Keratinocyte (primary cell): ENCODE measurements around the gene SPATA16. TPM values are rescaled to one million over a fixed set of nuclear protein-coding genes. Genes with fewer than 3 reads are reported as not detected.

Experiments
- DNase-seq: peaks from one replicate; pipeline ENCODE4 v3.0.0-alpha.2; 2011; ENCODE audit warnings: low read depth, missing footprints, low spot score
- FAIRE-seq: peaks from 2 replicates; lab custom pipeline; 2011; peaks lifted over from hg19 to GRCh38; lab: Jason Lieb, UNC
- H2AFZ ChIP-seq: 2 replicates; pipeline ENCODE4 v1.6.0; 2012; ENCODE audit warnings: low read length, control low read depth, inconsistent platforms; ENCODE audit not compliant: control insufficient read depth
- H3K27ac ChIP-seq: 2 replicates; pipeline ENCODE4 v1.5.1; 2011; ENCODE audit warnings: low read length; ENCODE audit not compliant: control insufficient read depth, insufficient read depth
- H3K27me3 ChIP-seq: 3 replicates; pipeline ENCODE4 v1.6.0; 2011; ENCODE audit warnings: low read length; ENCODE audit not compliant: control insufficient read depth, insufficient read depth; ENCODE audit errors: extremely low read depth
- H3K36me3 ChIP-seq, 2 experiments: 2 replicates in 1 of 2; 3 replicates in 1 of 2; pipeline ENCODE4 v1.5.1; 2011; ENCODE audit warnings: low read length in 2 of 2, mild to moderate bottlenecking in 1 of 2; ENCODE audit not compliant: control insufficient read depth in 2 of 2, insufficient read depth in 2 of 2; ENCODE audit errors: extremely low read depth in 1 of 2
- H3K4me1 ChIP-seq: 3 replicates; pipeline ENCODE4 v1.5.1; 2011; ENCODE audit warnings: low read length; ENCODE audit not compliant: control insufficient read depth, insufficient read depth; ENCODE audit errors: extremely low read depth
- H3K4me2 ChIP-seq: 3 replicates; pipeline ENCODE4 v1.6.0; 2011; ENCODE audit warnings: low read depth, low read length; ENCODE audit not compliant: control insufficient read depth, insufficient read depth; ENCODE audit errors: extremely low read depth
- H3K4me3 ChIP-seq, 3 experiments: fragments of 200-600 bp in 1 of 3; sonication (generic) in 1 of 3; 2 replicates in 2 of 3; 3 replicates in 1 of 3; pipeline ENCODE4 v1.5.1; 2011 to 2016; ENCODE audit warnings: low read length in 3 of 3, mild to moderate bottlenecking in 3 of 3, control low read depth in 2 of 3, inconsistent platforms in 1 of 3, low read depth in 1 of 3, mixed read lengths in 1 of 3, mixed run types in 1 of 3, moderate library complexity in 1 of 3; ENCODE audit not compliant: control insufficient read depth in 2 of 3, insufficient read depth in 2 of 3; ENCODE audit errors: extremely low read depth in 1 of 3
- H3K79me2 ChIP-seq: 2 replicates; pipeline ENCODE4 v1.6.0; 2012; ENCODE audit warnings: low read length; ENCODE audit not compliant: control insufficient read depth, insufficient read depth
- H3K9ac ChIP-seq: 3 replicates; pipeline ENCODE4 v1.6.0; 2011; ENCODE audit warnings: low read length; ENCODE audit not compliant: control insufficient read depth, insufficient read depth; ENCODE audit errors: extremely low read depth
- H3K9me1 ChIP-seq: 3 replicates; pipeline ENCODE4 v1.6.0; 2011; ENCODE audit warnings: low read length; ENCODE audit not compliant: control insufficient read depth, insufficient read depth; ENCODE audit errors: extremely low read depth
- H3K9me3 ChIP-seq: 2 replicates; pipeline ENCODE4 v1.5.1; 2012; ENCODE audit warnings: low read depth, low read length; ENCODE audit not compliant: control insufficient read depth
- H4K20me1 ChIP-seq: 3 replicates; pipeline ENCODE4 v1.6.0; 2011; ENCODE audit warnings: low read length; ENCODE audit not compliant: control insufficient read depth, insufficient read depth; ENCODE audit errors: extremely low read depth
- CTCF ChIP-seq, 3 experiments: IDR thresholded peaks in 1 of 3; conservative IDR thresholded peaks in 1 of 3; optimal IDR thresholded peaks in 1 of 3; 2 replicates in 2 of 3; 3 replicates in 1 of 3; pipeline versions ENCODE3 to v1.5.1; 2011; ENCODE audit warnings: low read length in 3 of 3, mild to moderate bottlenecking in 3 of 3, moderate library complexity in 2 of 3, control low read depth in 1 of 3, inconsistent platforms in 1 of 3; ENCODE audit not compliant: insufficient read depth in 2 of 3; ENCODE audit errors: extremely low read depth in 1 of 3
- EZH2 ChIP-seq: IDR thresholded peaks from one replicate; pipeline ENCODE4 v1.6.1; 2012; ENCODE audit warnings: inconsistent platforms, mild to moderate bottlenecking, low read length, moderate library complexity
- dilution Hi-C: fragments of 300-500 bp; cut with MboI; formaldehyde crosslinking; loops from one replicate; pipeline ENCODE4 v1.7.0; 2020; ENCODE audit warnings: low sequenced_read_pairs; ENCODE audit not compliant: extremely low pct_ligation_motif_present
- polyA plus RNA-seq, 5 experiments: library from polyadenylated mRNA; depleted of rRNA in 3 of 5; stranded (reverse) in 3 of 5; stranded (forward) in 1 of 5; unstranded in 1 of 5; fragments of >200 nt; gene quantifications; 1 replicate in 1 of 5; 2 replicates in 3 of 5; 3 replicates in 1 of 5; pipeline versions ENCODE4 v1.2.1 to v1.2.3, GENCODE V29; 2011 to 2012; ENCODE audit warnings: missing spikeins in 2 of 5, low read depth in 1 of 5, low replicate concordance in 1 of 5

SPATA16 gene
- polyA plus RNA-seq, 1 donor (not counting 4 experiments of a cell fraction or from before 2014, with no cell fraction given): not detected

DNA sequence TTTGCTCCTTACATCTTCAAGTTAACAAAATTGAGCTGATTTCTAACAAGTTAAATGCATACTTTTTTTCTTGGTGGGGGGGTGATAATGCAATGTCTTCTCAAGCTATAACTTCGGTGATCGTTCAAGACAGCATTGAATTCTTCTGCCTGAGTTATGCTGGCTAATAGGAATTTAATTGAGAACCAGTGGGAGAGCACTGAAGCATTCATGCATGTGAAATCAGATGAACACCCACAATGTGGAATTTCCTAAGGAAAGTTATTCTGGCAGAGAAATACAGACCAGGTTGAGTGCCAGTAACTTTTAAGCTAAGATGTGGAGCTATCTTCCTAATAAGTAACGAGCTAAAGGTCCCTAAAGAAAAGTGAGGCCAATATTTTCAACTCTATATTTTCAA, 3.0 kb downstream of the SPATA16 start:
- dilution Hi-C loops: no loop called here
- FAIRE-seq: no peak
- H3K4me3 ChIP-seq: no peak overlapping the region
- no peaks in the 10 kb centered on the region for H4K20me1 ChIP-seq
- H3K9ac ChIP-seq: no peak overlapping the region
- no peaks in the 10 kb centered on the region for H3K27me3 ChIP-seq
- no peak overlapping the region for H3K27ac ChIP-seq
- DNase-seq: no peak
- no peaks in the 10 kb centered on the region for H3K9me1 ChIP-seq
- no peaks in the 10 kb centered on the region for H3K4me1 ChIP-seq
- H3K79me2 ChIP-seq: no peaks in the 10 kb centered on the region
- H3K9me3 ChIP-seq: no peaks in the 10 kb centered on the region
- H3K36me3 ChIP-seq: no peaks in the 10 kb centered on the region
- TF ChIP-seq EZH2 (no peak), CTCF (optimal IDR thresholded peaks at IDR 0.05 in 1 of 3, IDR thresholded peaks at IDR 0.05 in 1 of 3, conservative IDR thresholded peaks at IDR 0.05 in 1 of 3; ENCODE audit: extremely low read depth in 1 of 3, insufficient read depth in 2 of 3, low read length in 3 of 3) (no peak)
- H2AFZ ChIP-seq: no peak overlapping the region
- H3K4me2 ChIP-seq: no peak overlapping the region

DNA sequence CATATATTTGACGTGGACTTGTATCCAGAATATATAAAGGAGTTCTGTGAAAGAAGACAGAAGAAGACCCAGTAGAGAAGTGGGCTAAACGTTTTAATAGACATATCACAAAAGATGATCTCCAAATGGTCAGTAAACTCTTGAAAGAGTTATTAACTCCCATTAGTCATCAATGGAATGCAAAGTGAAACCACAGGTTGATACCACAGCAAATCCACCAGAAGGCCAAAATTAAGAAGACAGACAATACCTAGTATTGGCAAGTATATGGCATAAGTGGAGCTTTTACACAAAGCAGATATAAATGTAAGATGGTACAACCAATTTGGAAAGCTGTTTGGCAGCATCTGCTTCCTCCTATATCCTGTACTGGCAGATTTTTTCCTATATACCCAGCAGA, 6.0 kb downstream of the SPATA16 start:
- no peak overlapping the region for H3K27ac ChIP-seq
- H3K79me2 ChIP-seq: no peaks in the 10 kb centered on the region
- no peak for TF ChIP-seq EZH2
- no peak for TF ChIP-seq CTCF (optimal IDR thresholded peaks at IDR 0.05 in 1 of 3, IDR thresholded peaks at IDR 0.05 in 1 of 3, conservative IDR thresholded peaks at IDR 0.05 in 1 of 3; ENCODE audit: extremely low read depth in 1 of 3, insufficient read depth in 2 of 3, low read length in 3 of 3)
- no peaks in the 10 kb centered on the region for H3K27me3 ChIP-seq
- H3K4me3 ChIP-seq: no peak overlapping the region
- dilution Hi-C loops: no loop called here
- H2AFZ ChIP-seq: no peak overlapping the region
- no peak for FAIRE-seq
- H3K4me2 ChIP-seq: no peak overlapping the region
- no peaks in the 10 kb centered on the region for H3K4me1 ChIP-seq
- H4K20me1 ChIP-seq: no peaks in the 10 kb centered on the region
- H3K9ac ChIP-seq: no peak overlapping the region
- H3K9me3 ChIP-seq: no peaks in the 10 kb centered on the region
- H3K36me3 ChIP-seq: no peaks in the 10 kb centered on the region
- no peak for DNase-seq
- no peaks in the 10 kb centered on the region for H3K9me1 ChIP-seq
